NK-92 treated with Interleukin-12 subunit alpha and Interleukin-12 subunit beta, amount 100 ng/mL, for 24 hours (cell line): Measurements from ENCODE around the gene FOXQ1.
"Not testable (repeated sequence)": the region's sequence is repeated elsewhere in the genome, so short reads cannot be mapped to it uniquely, and the experiment has no call there.

Experiments
- DNase-seq: peaks from one replicate; lab custom pipeline; 2025; lab: John Stamatoyannopoulos, UW

FOXQ1 gene

GRCh38 chr6:1322696-1323219 is 10.9 kb downstream of the FOXQ1 start:
- no peak for DNase-seq

- no peak for DNase-seq
These were observed 13.0 kb downstream of the FOXQ1 start for GRCh38 chr6:1324936-1325335.

- no peak for DNase-seq
These were observed 13.8 kb downstream of the FOXQ1 start for GRCh38 chr6:1325461-1326309.

- no peak for DNase-seq
These were observed 14.7 kb downstream of the FOXQ1 start for GRCh38 chr6:1326535-1327121.

- DNase-seq = no peak
These were observed 15.7 kb downstream of the FOXQ1 start for GRCh38 chr6:1327630-1328029.

GRCh38 chr6:1328129-1328800 is 16.4 kb downstream of the FOXQ1 start:
- DNase-seq = no peak

GRCh38 chr6:1329708-1330107 is 17.8 kb downstream of the FOXQ1 start:
- DNase-seq = no peak

DNA sequence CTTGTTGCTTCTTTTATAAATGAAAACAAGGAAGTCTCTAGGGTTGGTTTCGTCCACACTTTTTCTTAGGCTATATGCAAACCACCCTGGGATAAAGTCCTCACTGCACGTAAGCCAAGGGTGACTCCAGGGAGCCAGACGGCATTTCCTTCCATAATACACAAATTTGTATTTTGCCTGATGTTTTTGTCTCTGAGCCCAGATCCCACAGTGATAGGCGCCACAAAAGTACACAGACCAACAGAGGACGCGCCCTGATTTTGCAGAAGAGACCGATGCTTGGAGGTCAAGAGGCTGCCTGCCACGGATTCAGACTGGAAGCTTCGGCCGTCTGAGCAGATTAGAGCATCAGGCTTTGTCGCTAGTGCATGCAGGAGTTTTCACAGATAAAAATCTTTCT is 22.8 kb downstream of the FOXQ1 start:
- no peak for DNase-seq

DNA sequence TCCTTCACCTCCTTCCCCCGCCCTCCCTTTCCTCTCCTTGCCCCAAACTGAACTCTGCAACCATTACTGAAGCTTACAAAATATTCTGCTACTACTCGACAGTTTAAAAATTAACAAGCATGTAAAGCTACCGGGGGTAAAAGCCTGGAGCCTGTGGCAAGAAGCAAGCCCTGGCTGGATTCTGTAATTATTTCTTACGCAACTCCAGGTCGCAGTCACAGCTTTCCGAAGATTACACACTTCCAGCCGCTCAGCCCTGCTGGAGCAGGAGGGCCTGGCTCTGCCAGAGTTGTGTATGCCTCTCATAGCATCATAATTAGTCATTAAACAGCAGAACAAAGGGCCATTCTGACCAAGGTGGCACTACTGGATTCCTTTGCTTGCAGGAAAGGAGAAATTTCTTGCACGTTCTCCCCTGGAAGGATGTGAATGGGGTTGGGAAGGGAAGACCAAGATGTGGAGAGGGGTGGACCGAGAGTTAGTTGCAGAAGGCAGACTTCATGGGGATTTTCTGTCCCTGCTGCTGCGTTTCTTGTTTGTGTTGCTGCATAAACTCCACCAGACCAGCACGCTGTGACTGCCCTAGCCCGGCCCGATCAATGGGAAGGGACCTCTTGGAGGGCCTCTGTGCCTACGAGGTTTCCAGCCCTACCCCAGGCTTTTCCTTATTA is 23.6 kb downstream of the FOXQ1 start:
- DNase-seq = no peak

GRCh38 chr6:1336246-1336843 is 24.4 kb downstream of the FOXQ1 start:
- no peak for DNase-seq

DNA sequence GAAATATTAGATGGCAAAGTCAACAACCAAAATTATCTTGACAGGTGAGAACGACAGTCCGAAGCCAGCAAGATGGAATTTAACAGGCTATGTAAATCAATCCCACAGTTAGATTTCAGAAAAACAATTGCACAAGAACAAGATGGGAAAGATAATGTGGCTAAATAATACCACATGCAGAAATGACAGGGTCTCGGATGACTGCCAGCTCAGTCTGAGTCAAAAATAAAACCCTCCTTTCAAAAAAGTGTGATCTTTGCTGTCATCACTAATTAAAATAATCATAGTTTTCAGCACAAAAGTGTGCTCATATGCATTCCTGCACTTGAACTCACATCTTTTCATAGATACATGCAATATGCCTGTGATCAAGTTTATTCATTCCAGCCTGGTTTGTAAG is 25.9 kb downstream of the FOXQ1 start:
- DNase-seq = no peak

DNA sequence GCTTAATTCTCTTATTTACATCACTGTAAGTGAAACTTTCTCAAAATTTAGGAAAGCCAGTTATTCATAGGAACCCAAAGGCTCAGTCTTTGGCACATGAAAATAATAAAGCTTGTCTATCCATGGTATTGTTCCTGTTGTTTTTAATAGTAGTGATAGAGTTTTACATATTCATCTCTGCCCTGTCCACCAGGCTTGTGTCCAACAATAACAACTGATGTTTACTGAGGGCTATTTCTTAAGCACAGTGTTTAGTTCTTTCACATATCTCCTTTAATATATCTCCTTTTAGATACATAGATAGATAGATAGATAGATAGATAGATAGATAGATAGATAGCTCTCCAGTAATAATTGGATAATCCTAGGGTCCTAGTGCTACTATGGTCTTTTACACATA is 34.2 kb downstream of the FOXQ1 start:
- no peak for DNase-seq

DNA sequence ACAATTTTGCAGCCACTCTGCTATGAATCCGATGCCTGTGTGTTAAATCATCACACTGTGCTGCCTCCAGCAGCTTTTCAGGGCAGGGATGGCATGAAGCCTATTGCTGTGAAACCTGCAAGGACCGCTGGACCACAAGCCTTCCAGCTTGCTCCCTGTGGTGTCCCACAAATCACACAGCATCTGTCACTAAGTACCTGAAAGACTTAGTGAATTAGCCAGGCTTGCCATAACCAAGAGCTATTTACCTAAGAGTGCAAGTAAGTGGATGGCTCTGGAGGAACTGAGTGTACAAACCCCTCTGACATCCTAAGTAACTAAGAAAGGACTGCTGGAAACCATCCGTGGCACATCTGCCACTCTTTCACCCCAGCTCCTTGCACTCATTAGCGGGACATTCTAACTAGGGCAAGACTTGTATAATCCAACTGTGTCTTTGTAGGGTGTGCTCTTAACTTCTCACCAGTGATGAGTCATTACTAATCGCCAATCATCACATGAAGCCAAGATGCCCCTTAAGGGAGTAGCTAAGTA is 34.7 kb downstream of the FOXQ1 start:
- DNase-seq = no peak

DNA sequence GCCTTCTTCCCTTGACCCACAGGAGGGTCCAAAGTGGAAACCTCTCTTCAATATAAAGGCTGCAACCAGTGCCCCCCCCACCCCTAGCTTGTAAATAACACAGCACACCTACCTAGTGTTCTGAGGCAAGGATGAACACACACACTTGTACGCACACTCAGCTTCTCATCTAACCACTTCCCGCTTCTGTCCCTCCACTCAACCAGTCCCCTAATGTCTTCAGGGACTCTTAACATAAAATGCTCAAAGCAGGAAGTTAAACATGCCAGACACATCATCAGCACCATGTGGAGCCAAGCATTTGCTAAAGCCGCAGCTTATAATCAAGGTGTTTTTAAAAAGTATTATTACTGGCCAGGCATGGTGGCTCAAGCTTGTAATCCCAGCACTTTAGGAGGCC is 35.3 kb downstream of the FOXQ1 start:
- DNase-seq = no peak

DNA sequence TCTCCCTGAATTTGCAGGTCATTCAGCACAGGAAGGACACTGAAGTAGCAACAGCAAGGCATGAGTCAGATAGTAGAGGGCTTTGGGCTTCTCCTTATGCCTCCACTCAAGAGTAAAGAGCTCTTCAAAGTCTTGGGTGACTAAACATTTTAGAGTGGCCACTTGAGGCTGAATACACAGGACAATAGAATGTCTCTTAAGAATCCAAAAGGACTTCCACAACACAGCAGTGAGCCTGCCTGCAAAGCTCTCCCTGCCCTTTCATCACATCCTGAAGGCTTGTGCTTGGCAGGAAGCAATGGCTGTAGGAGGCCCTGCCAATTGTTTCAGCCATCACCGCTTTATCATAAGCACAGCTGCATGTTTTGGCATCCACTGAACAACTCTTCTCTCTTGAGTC is 36.8 kb downstream of the FOXQ1 start:
- no peak for DNase-seq

DNA sequence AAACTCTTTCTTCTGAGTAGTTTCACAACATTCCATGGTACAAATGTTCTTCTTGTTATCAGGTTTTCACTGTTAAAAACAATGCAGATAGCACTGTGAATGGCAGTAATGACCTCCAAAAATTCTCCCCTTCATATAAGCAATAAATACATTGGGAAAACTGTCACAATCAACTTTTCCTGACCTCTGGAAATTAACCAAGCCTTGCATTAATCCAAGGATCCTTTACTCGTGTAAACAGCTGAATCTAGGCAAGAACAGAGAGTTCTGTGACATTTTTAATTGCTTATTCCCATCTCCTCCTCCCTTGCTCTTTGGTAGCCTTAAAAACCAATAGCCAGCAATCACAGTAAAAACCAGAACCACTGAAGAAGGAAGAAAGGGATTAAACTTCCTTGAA is 37.8 kb downstream of the FOXQ1 start:
- DNase-seq = no peak

GRCh38 chr6:1351381-1352008 is 39.6 kb downstream of the FOXQ1 start:
- no peak for DNase-seq

- not testable (repeated sequence) for DNase-seq
These were observed 43.2 kb downstream of the FOXQ1 start for GRCh38 chr6:1355068-1355467.

DNA sequence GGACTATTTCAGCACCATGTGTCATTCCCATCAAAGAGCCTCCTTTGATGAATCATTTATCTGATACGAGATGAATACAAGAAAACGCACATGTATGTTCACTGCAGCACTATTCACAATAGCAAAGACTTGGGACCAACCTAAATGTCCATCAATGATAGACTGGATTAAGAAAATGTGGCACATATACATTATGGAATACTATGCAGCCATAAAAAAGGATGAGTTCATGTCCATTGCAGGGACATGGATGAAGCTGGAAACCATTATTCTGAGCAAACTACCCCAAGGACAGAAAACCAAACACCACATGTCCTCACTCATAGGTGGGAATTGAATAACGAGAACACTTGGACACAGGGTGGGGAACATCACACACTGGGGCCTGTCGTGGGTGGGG is 49.8 kb downstream of the FOXQ1 start:
- not testable (repeated sequence) for DNase-seq

- DNase-seq = no peak
These were observed 50.7 kb downstream of the FOXQ1 start for GRCh38 chr6:1362643-1363042.

GRCh38 chr6:1363298-1363697 is 51.4 kb downstream of the FOXQ1 start:
- no peak for DNase-seq
